ENCODE data around the gene TEX51. TPM values are rescaled to one million over a fixed set of nuclear protein-coding genes. Genes with fewer than 3 reads are reported as not detected.
A peak's percentile ranks its signal among the peaks of the same experiment; 100 is the strongest.

TEX51 gene
- not detected in 2 replicates for polyA plus RNA-seq
- not detected in 2 replicates for polyA minus RNA-seq

- Histone ChIP-seq H3K9me3 (ENCODE audit: low read length) (no peaks in the 10 kb centered on the region), H3K9ac (ENCODE audit: low read length) (no peak within 1 kb of the TSS), H3K27me3 (ENCODE audit: insufficient read depth, low read depth, low read length) (no peaks in the 10 kb centered on the region), H3K4me2 (ENCODE audit: low read length) (no peak within 1 kb of the TSS), H2AFZ (ENCODE audit: low read depth, low read length) (no peak within 1 kb of the TSS), H3K36me3 (ENCODE audit: insufficient read depth, low read length) (no peaks in the 10 kb centered on the region), H3F3A (ENCODE audit: insufficient read depth, low read length, poor library complexity, severe bottlenecking) (no peaks in the 10 kb centered on the region), H3K4me3 (ENCODE audit: low read length) (no peak within 1 kb of the TSS), H3K9me2 (ENCODE audit: insufficient read depth, low read length) (no peaks in the 10 kb centered on the region), H3K27ac (ENCODE audit: low read length) (no peak within 1 kb of the TSS), H3K79me2 (replicated peaks; ENCODE audit: insufficient read depth, low read length) (no peaks in the 10 kb centered on the region), H4K20me1 (ENCODE audit: insufficient read depth) (no peaks in the 10 kb centered on the region)
- TF ChIP-seq MXI1 (conservative IDR thresholded peaks at IDR 0.05; ENCODE audit: poor library complexity, severe bottlenecking) (no peak), SMC3 (conservative IDR thresholded peaks at IDR 0.05; ENCODE audit: poor library complexity) (no peak), CTCF (IDR thresholded peaks at IDR 0.05; ENCODE audit: poor library complexity, severe bottlenecking) (no peak), EZH2 (IDR thresholded peaks at IDR 0.05; ENCODE audit: borderline replicate concordance, insufficient read depth, low read length, poor library complexity, severe bottlenecking) (no peak), POLR2AphosphoS5 (IDR thresholded peaks at IDR 0.05) (no peak), EP300 (conservative IDR thresholded peaks at IDR 0.05; ENCODE audit: poor library complexity, severe bottlenecking) (no peak), REST (IDR thresholded peaks at IDR 0.05; ENCODE audit: borderline replicate concordance) (no peak), RAD21 (conservative IDR thresholded peaks at IDR 0.05) (no peak), TAF1 (IDR thresholded peaks at IDR 0.05; ENCODE audit: low read depth) (no peak)
These were observed at the start of gene TEX51 for GRCh38 chr2:126898636-126899035. TSS of gene TEX51 (plus strand) at chr2:126898890. CDS start at chr2:126898919, 29 bp downstream.

GRCh38 chr2:126849054-126849453 lies 49.6 kb upstream of the TEX51 start:
- Histone ChIP-seq H4K20me1 (ENCODE audit: insufficient read depth) (no peaks in the 10 kb centered on the region), H3K79me2 (replicated peaks; ENCODE audit: insufficient read depth, low read length) (no peaks in the 10 kb centered on the region), H2AFZ (ENCODE audit: low read depth, low read length) (no peak overlapping the region), H3K9ac (ENCODE audit: low read length) (no peak overlapping the region), H3K9me3 (ENCODE audit: low read length) (no peaks in the 10 kb centered on the region), H3K27ac (ENCODE audit: low read length) (no peak overlapping the region), H3K36me3 (ENCODE audit: insufficient read depth, low read length) (no peaks in the 10 kb centered on the region), H3K4me3 (ENCODE audit: low read length) (no peak overlapping the region), H3K9me2 (ENCODE audit: insufficient read depth, low read length) (no peaks in the 10 kb centered on the region), H3K27me3 (ENCODE audit: insufficient read depth, low read depth, low read length) (no peaks in the 10 kb centered on the region), H3K4me2 (ENCODE audit: low read length) (no peak overlapping the region), H3F3A (ENCODE audit: insufficient read depth, low read length, poor library complexity, severe bottlenecking) (no peaks in the 10 kb centered on the region)
- no peak for TF ChIP-seq RAD21 (conservative IDR thresholded peaks at IDR 0.05)
- peak; percentile 65 for TF ChIP-seq EP300 (conservative IDR thresholded peaks at IDR 0.05; ENCODE audit: poor library complexity, severe bottlenecking)

GRCh38 chr2:126849486-126849885 lies 49.2 kb upstream of the TEX51 start:
- H2AFZ ChIP-seq (ENCODE audit: low read depth, low read length) = no peak overlapping the region
- no peaks in the 10 kb centered on the region for H4K20me1 ChIP-seq (ENCODE audit: insufficient read depth)
- H3K27me3 ChIP-seq (ENCODE audit: insufficient read depth, low read depth, low read length) = no peaks in the 10 kb centered on the region
- no peak overlapping the region for H3K27ac ChIP-seq (ENCODE audit: low read length)
- no peaks in the 10 kb centered on the region for H3F3A ChIP-seq (ENCODE audit: insufficient read depth, low read length, poor library complexity, severe bottlenecking)
- H3K9ac ChIP-seq (ENCODE audit: low read length) = no peak overlapping the region
- no peaks in the 10 kb centered on the region for H3K36me3 ChIP-seq (ENCODE audit: insufficient read depth, low read length)
- no peaks in the 10 kb centered on the region for H3K9me3 ChIP-seq (ENCODE audit: low read length)
- no peak overlapping the region for H3K4me3 ChIP-seq (ENCODE audit: low read length)
- H3K4me2 ChIP-seq (ENCODE audit: low read length) = no peak overlapping the region
- no peaks in the 10 kb centered on the region for H3K79me2 ChIP-seq (replicated peaks; ENCODE audit: insufficient read depth, low read length)
- TF ChIP-seq TAF1 (IDR thresholded peaks at IDR 0.05; ENCODE audit: low read depth) (no peak), REST (IDR thresholded peaks at IDR 0.05; ENCODE audit: borderline replicate concordance) (no peak), EZH2 (IDR thresholded peaks at IDR 0.05; ENCODE audit: borderline replicate concordance, insufficient read depth, low read length, poor library complexity, severe bottlenecking) (no peak), POLR2AphosphoS5 (IDR thresholded peaks at IDR 0.05) (no peak), SMC3 (conservative IDR thresholded peaks at IDR 0.05; ENCODE audit: poor library complexity) (no peak), RAD21 (conservative IDR thresholded peaks at IDR 0.05) (no peak), EP300 (conservative IDR thresholded peaks at IDR 0.05; ENCODE audit: poor library complexity, severe bottlenecking) (no peak), MXI1 (conservative IDR thresholded peaks at IDR 0.05; ENCODE audit: poor library complexity, severe bottlenecking) (no peak), CTCF (IDR thresholded peaks at IDR 0.05; ENCODE audit: poor library complexity, severe bottlenecking) (no peak)
- H3K9me2 ChIP-seq (ENCODE audit: insufficient read depth, low read length) = no peaks in the 10 kb centered on the region
